AG04449 (cell line): ENCODE results near the gene PPP2R5C.

Experiments used
- CTCF ChIA-PET: fragments of 350-600 bp; formaldehyde crosslinking; extraction: SDS; loops from one replicate; lab custom pipeline; 2021; ENCODE audit warnings: antibody characterized with exemption; lab: Yijun Ruan, JAX
- POLR2A ChIA-PET: fragments of 400-600, 350-600 bp; formaldehyde crosslinking; extraction: SDS; loops from one replicate; lab custom pipeline; 2020; ENCODE audit warnings: antibody characterized with exemption, inconsistent platforms; lab: Yijun Ruan, JAX
- DNase-seq: peaks from one replicate; pipeline ENCODE4 v3.0.0-alpha.2; 2010; ENCODE audit warnings: low read depth, low spot score
- H3K4me3 ChIP-seq: 2 replicates; pipeline ENCODE4 v1.5.1; 2011; ENCODE audit warnings: low read depth, mild to moderate bottlenecking, control low read depth, low read length
- TF ChIP-seq, protein P1 (sequence below): IDR thresholded peaks from one replicate; pipeline ENCODE4 v1.5.1; 2011; ENCODE audit warnings: mild to moderate bottlenecking, moderate library complexity, low read length, control low read depth, inconsistent platforms; ENCODE audit not compliant: insufficient read depth; ENCODE audit errors: missing control alignments

PPP2R5C gene

GRCh38 chr14:101950516-101951215 is 189.2 kb downstream of the PPP2R5C start:
- CTCF ChIA-PET = interaction anchor here (8.2 to 9.9 kb wide), 2 partner anchors 11 to 180 kb away, joined by 60 to 71 read pairs; no protein-coding TSS in a partner anchor
- TF ChIP-seq, protein P1, sequence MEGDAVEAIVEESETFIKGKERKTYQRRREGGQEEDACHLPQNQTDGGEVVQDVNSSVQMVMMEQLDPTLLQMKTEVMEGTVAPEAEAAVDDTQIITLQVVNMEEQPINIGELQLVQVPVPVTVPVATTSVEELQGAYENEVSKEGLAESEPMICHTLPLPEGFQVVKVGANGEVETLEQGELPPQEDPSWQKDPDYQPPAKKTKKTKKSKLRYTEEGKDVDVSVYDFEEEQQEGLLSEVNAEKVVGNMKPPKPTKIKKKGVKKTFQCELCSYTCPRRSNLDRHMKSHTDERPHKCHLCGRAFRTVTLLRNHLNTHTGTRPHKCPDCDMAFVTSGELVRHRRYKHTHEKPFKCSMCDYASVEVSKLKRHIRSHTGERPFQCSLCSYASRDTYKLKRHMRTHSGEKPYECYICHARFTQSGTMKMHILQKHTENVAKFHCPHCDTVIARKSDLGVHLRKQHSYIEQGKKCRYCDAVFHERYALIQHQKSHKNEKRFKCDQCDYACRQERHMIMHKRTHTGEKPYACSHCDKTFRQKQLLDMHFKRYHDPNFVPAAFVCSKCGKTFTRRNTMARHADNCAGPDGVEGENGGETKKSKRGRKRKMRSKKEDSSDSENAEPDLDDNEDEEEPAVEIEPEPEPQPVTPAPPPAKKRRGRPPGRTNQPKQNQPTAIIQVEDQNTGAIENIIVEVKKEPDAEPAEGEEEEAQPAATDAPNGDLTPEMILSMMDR = no peak
- H3K4me3 ChIP-seq = no peak overlapping the region
- POLR2A ChIA-PET = no interaction called here
- no peak for DNase-seq

GRCh38 chr14:101953151-101953550 is 191.6 kb downstream of the PPP2R5C start:
- CTCF ChIA-PET = interaction anchor here (0.9 to 9.9 kb wide), 5 partner anchors 8 to 246 kb away, joined by 3 to 71 read pairs (median 11); no protein-coding TSS in a partner anchor
- H3K4me3 ChIP-seq = no peak overlapping the region
- TF ChIP-seq, protein P1 = no peak
- POLR2A ChIA-PET = interaction anchor here (0.7 kb wide), 1 partner anchor 130 kb away, joined by 4 read pairs; no protein-coding TSS in a partner anchor
- DNase-seq = no peak

- no peak for DNase-seq
- TF ChIP-seq, protein P1 = no peak
- no peak overlapping the region for H3K4me3 ChIP-seq
- CTCF ChIA-PET = interaction anchor here (8.2 to 9.9 kb wide), 2 partner anchors 7 to 184 kb away, joined by 60 to 71 read pairs; no protein-coding TSS in a partner anchor
- POLR2A ChIA-PET = no interaction called here
These were observed 193.0 kb downstream of the PPP2R5C start for GRCh38 chr14:101954501-101954900.

DNA sequence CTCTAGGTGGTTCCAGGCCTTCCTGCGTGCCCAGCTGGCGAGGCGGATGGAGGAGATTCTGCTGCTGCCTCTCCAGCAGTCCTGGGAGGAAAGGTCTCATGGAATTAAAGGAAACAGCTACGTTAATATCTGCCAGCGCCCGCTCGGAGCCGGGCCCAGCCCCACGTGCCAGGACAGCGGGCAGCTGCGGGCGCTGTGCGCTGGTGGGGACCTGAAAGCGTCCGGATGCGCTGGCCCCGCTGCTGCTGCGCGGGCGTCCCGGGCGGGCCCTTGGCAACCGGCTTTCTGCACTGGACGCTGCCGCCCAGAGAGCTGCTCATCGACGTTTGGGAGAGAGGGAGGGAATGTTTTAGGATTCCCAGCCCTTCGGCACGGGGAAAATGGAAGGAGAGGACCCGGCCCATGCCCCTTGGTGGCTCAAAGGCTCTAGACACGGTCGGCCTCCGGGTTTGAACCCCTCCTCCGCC is 194.2 kb downstream of the PPP2R5C start:
- no peak overlapping the region for H3K4me3 ChIP-seq
- TF ChIP-seq, protein P1 = no peak
- DNase-seq = no peak
- CTCF ChIA-PET = interaction anchor here (0.7 to 9.9 kb wide), 4 partner anchors 14 to 249 kb away, joined by 3 to 60 read pairs (median 3); no protein-coding TSS in a partner anchor
- POLR2A ChIA-PET = no interaction called here

DNA sequence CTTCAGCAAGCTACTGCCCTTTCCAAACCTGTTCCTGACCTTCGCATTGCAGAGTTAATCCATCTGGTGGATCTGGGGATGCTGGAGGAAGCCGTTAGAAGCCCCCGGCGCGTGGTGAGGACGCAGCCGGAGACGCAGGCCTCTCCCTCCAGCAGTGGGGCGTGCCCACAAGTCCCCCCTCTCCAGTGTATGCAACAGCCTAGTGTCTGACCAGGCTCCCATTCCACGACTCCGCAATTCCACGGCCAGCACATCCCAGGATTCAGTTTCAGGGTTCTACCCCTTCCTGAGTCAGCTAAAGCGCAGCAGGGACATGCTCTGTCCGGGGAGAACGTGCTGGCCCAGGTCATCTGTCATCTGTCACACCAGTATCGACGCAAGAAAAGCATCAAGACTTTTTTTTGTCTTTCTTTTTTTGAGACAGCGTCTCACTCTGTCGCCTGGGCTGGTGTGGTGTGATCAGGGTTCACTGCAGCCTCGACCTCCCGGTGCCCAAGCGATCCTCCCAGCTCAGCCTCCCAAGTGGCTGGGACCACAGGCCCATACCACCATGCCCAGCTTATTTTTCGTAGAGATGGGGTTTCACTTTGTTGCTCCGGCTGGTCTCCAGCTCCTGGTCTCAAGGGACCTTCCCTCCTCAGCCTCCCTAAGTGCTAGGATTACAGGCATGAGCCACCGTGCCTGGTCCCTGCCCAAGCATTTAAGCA is 194.8 kb downstream of the PPP2R5C start:
- CTCF ChIA-PET = interaction anchor here (0.8 to 9.9 kb wide), 3 partner anchors 14 to 250 kb away, joined by 3 to 60 read pairs (median 3); no protein-coding TSS in a partner anchor
- no peak overlapping the region for H3K4me3 ChIP-seq
- DNase-seq = no peak
- TF ChIP-seq, protein P1 = no peak
- POLR2A ChIA-PET = interaction anchor here (0.7 kb wide), 1 partner anchor 72 kb away, joined by 3 read pairs; no protein-coding TSS in a partner anchor
